RWPE1 (cell line): ENCODE data around the gene BCAN.

Experiments used
- CTCF ChIA-PET: fragments of 350-600 bp; sonication (Branson Sonifier 250); formaldehyde crosslinking; extraction: SDS; loops from one replicate; lab custom pipeline; 2021; lab: Yijun Ruan, JAX
- POLR2A ChIA-PET: fragments of 400-600 bp; formaldehyde crosslinking; extraction: SDS; loops from one replicate; lab custom pipeline; 2020; ENCODE audit warnings: antibody characterized with exemption; ENCODE audit not compliant: low non-redundant PET; lab: Yijun Ruan, JAX
- DNase-seq: peaks from one replicate; pipeline ENCODE4 v3.0.0; 2012; ENCODE audit warnings: low spot score
- H3K27ac ChIP-seq: fragments of 450-650 bp; 2 replicates; pipeline ENCODE4 v1.5.1; 2017
- TF ChIP-seq, protein P1 (sequence below): fragments of 450-650 bp; conservative IDR thresholded peaks from 2 replicates; pipeline ENCODE4 v1.5.1; 2017; ENCODE audit warnings: low read depth, mild to moderate bottlenecking

The BCAN gene

GRCh38 chr1:156662005-156662799 lies 20.3 kb downstream of the BCAN start:
- ChIA-PET CTCF (interaction anchor here (0.6 to 2.8 kb wide), 6 partner anchors 27 to 362 kb away, joined by 4 to 15 read pairs (median 6); partner anchors contain the start of gene CRABP2), POLR2A (interaction anchor here (1.1 kb wide), 2 partner anchors 45 to 64 kb away, joined by 3 to 7 read pairs; no protein-coding TSS in a partner anchor)
- H3K27ac ChIP-seq = peak overlapping the region; percentile 89
- TF ChIP-seq, protein P1, sequence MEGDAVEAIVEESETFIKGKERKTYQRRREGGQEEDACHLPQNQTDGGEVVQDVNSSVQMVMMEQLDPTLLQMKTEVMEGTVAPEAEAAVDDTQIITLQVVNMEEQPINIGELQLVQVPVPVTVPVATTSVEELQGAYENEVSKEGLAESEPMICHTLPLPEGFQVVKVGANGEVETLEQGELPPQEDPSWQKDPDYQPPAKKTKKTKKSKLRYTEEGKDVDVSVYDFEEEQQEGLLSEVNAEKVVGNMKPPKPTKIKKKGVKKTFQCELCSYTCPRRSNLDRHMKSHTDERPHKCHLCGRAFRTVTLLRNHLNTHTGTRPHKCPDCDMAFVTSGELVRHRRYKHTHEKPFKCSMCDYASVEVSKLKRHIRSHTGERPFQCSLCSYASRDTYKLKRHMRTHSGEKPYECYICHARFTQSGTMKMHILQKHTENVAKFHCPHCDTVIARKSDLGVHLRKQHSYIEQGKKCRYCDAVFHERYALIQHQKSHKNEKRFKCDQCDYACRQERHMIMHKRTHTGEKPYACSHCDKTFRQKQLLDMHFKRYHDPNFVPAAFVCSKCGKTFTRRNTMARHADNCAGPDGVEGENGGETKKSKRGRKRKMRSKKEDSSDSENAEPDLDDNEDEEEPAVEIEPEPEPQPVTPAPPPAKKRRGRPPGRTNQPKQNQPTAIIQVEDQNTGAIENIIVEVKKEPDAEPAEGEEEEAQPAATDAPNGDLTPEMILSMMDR = no peak
- no peak for DNase-seq

DNA sequence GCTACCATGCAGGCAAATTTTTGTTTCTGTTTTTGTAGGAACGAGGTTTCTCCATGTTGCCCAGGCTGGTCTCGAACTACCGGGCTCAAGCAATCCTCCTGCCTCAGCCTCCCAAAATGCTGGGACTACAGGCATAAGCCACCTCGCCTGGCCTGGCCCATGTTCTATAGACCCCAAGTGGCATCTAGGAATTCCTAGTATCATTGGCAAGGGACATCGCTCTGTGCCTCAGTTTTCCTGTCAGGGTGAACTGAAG lies 20.8 kb downstream of the BCAN start:
- TF ChIP-seq, protein P1 = no peak

DNA sequence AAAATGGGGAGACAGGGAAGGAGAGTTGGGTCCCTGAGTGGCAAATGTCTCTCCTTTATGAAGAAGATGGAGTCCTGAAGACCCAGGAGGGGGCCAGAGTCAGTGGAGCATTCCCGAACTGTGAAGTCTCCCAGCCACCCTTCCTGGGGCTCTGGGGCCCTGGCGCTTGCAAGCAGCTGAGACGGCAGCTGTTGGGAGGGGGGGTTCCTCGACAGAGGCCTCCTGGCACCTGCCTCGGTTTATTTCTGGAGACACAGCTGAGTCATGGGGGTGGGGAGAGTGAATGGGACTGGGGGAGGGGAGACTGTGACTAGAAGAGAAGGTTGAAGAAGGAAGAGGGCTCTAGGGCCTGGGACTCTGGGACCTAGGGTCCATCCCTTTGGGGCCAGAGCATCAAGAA lies 21.3 kb downstream of the BCAN start:
- DNase-seq = no peak
- peak overlapping the region; percentile 89 for H3K27ac ChIP-seq
- CTCF ChIA-PET = no interaction called here
- POLR2A ChIA-PET = no interaction called here
- TF ChIP-seq, protein P1 = no peak

More for the DNA sequence above, 20.8 kb downstream of the BCAN start:
- DNase-seq = no peak
- peak overlapping the region; percentile 89 for H3K27ac ChIP-seq
- ChIA-PET POLR2A (no interaction called here), CTCF (interaction anchor here (0.7 kb wide), 1 partner anchor 73 kb away, joined by 4 read pairs; no protein-coding TSS in a partner anchor)

DNA sequence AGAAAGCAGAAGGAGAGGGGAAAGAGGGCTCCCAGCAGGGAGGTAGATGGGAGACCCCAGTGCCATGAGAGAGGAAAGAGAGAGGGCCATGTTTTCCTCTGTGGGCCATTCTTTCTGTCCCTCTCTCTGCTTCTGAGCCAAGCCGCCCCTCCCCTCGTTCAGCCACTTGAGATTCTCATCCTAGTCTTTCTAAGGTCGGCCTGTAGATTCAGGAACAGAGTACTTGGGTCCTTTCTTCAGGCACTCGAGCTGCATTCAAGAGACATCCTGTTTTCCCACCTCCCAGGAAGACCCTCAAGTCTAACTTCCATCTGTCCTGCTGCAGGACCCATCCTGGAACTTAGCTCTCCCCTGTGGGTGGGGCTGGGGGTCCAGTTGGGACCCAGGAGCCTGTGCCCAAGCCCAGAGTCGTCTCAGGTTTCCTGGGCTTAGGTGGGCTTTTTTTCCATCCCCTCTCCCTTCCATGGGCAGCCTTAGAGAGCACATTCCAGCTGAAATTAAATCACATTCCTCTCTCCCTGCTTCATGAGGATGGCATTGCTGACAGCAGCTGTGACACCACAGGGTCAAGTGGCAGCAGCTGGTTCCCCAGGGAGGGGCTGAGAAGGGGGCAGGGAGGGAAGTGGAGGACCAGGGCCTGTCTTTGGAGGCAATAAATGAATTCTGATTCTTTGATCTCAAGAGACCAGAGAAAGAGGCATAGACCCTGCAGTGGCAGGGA lies 22.3 kb downstream of the BCAN start:
- ChIA-PET POLR2A (no interaction called here), CTCF (interaction anchor here (0.5 to 1.2 kb wide), 3 partner anchors 25 to 725 kb away, joined by 3 to 4 read pairs (median 3); no protein-coding TSS in a partner anchor)
- TF ChIP-seq, protein P1 = no peak
- peak overlapping the region; percentile 7; the same call in 1 of the 2 replicates for H3K27ac ChIP-seq
- no peak for DNase-seq

- no peak for DNase-seq
- TF ChIP-seq, protein P1 = no peak
- peak overlapping the region; percentile 7; the same call in 1 of the 2 replicates for H3K27ac ChIP-seq
- POLR2A ChIA-PET = no interaction called here
- CTCF ChIA-PET = interaction anchor here (0.5 to 1.2 kb wide), 4 partner anchors 24 to 726 kb away, joined by 3 to 4 read pairs (median 4); no protein-coding TSS in a partner anchor
Measured at GRCh38 chr1:156664767-156665411, 23.0 kb downstream of the BCAN start.

- no peak for DNase-seq
- TF ChIP-seq, protein P1 = no peak
- CTCF ChIA-PET = interaction anchor here (0.6 kb wide), 2 partner anchors 76 to 191 kb away, joined by 3 to 4 read pairs; no protein-coding TSS in a partner anchor
- H3K27ac ChIP-seq = no peak overlapping the region
- POLR2A ChIA-PET = no interaction called here
Measured at GRCh38 chr1:156665539-156665938, 23.6 kb downstream of the BCAN start.
